GM12878 (cell line): ENCODE data around the gene MYOCD.

Source experiments
- CHD4 ChIP-seq: fragments of 200-600 bp; sonication (generic); IDR thresholded peaks from 2 replicates; pipeline ENCODE4 v1.6.1; 2016; ENCODE audit warnings: mild to moderate bottlenecking
- CREB1 ChIP-seq: IDR thresholded peaks from 2 replicates; pipeline ENCODE4 v1.6.1; 2012; ENCODE audit warnings: low read depth, mild to moderate bottlenecking, inconsistent platforms
- CTCF ChIP-seq, 3 experiments: IDR thresholded peaks in 2 of 3; conservative IDR thresholded peaks in 1 of 3; 2 replicates each; pipeline ENCODE4 v1.5.1; 2011; ENCODE audit warnings: low read depth in 3 of 3, low read length in 3 of 3, mild to moderate bottlenecking in 3 of 3, control low read depth in 2 of 3, moderate library complexity in 2 of 3, inconsistent platforms in 1 of 3, mixed read lengths in 1 of 3; ENCODE audit not compliant: control insufficient read depth in 2 of 3, insufficient read depth in 1 of 3; ENCODE audit errors: extremely low read depth in 1 of 3
- EZH2 ChIP-seq: IDR thresholded peaks from 2 replicates; pipeline ENCODE4 v1.6.1; 2012; ENCODE audit warnings: low read depth, mild to moderate bottlenecking, control low read depth, inconsistent platforms, low read length, borderline replicate concordance; ENCODE audit not compliant: control insufficient read depth
- HCFC1 ChIP-seq: fragments of 150-350 bp; IDR thresholded peaks from 2 replicates; pipeline ENCODE4 v1.6.1; 2014; ENCODE audit warnings: low read length
- MEF2A ChIP-seq: IDR thresholded peaks from 2 replicates; pipeline ENCODE4 v1.6.1; 2011; ENCODE audit warnings: low read depth, mild to moderate bottlenecking, low read length, moderate library complexity; ENCODE audit not compliant: insufficient read depth
- NKRF ChIP-seq: fragments of 450-650 bp; conservative IDR thresholded peaks from 2 replicates; pipeline ENCODE4 v1.6.1; 2017; ENCODE audit warnings: mild to moderate bottlenecking, moderate library complexity
- NRF1 ChIP-seq: conservative IDR thresholded peaks from 2 replicates; pipeline ENCODE4 v1.6.1; 2011; ENCODE audit warnings: mild to moderate bottlenecking, low read depth, low read length, improper control_type of control experiment
- POLR2A ChIP-seq: IDR thresholded peaks from 2 replicates; pipeline ENCODE4 v1.6.1; 2011; ENCODE audit warnings: low read depth, mild to moderate bottlenecking, low read length
- RAD21 ChIP-seq: IDR thresholded peaks from 2 replicates; pipeline ENCODE4 v1.6.1; 2011; ENCODE audit warnings: mild to moderate bottlenecking, low read depth, low read length, moderate library complexity; ENCODE audit not compliant: insufficient read depth
- SIX5 ChIP-seq: IDR thresholded peaks from 2 replicates; pipeline ENCODE4 v1.6.1; 2011; ENCODE audit warnings: mild to moderate bottlenecking, low read depth, low read length, moderate library complexity; ENCODE audit not compliant: severe bottlenecking
- USF1 ChIP-seq: IDR thresholded peaks from 2 replicates; pipeline ENCODE4 v1.6.1; 2011; ENCODE audit warnings: borderline replicate concordance, low read depth, mild to moderate bottlenecking, moderate library complexity, mixed read lengths, low read length; ENCODE audit not compliant: insufficient read depth; ENCODE audit errors: extremely low read length
- ZNF384 ChIP-seq: IDR thresholded peaks from 2 replicates; pipeline ENCODE4 v1.6.1; 2012; ENCODE audit warnings: low read depth, mild to moderate bottlenecking, low read length, improper control_type of control experiment, borderline replicate concordance
- ZSCAN29 ChIP-seq: fragments of 450-650 bp; IDR thresholded peaks from 2 replicates; pipeline ENCODE4 v1.6.1; 2017; ENCODE audit warnings: mild to moderate bottlenecking, moderate library complexity

- no peak for TF ChIP-seq CHD4
- no peak for TF ChIP-seq HCFC1
- no peak for TF ChIP-seq EZH2
- no peak for TF ChIP-seq CTCF (IDR thresholded peaks at IDR 0.05 in 2 of 3, conservative IDR thresholded peaks at IDR 0.05 in 1 of 3; ENCODE audit: control insufficient read depth in 2 of 3, extremely low read depth in 1 of 3, insufficient read depth in 1 of 3, low read depth in 3 of 3, low read length in 3 of 3)
- TF ChIP-seq MEF2A = no peak
- no peak for TF ChIP-seq NKRF
- no peak for TF ChIP-seq RAD21
- no peak for TF ChIP-seq SIX5
- no peak for TF ChIP-seq POLR2A
- TF ChIP-seq USF1 = no peak
- TF ChIP-seq ZSCAN29 = no peak
- TF ChIP-seq NRF1 = no peak
- TF ChIP-seq CREB1 = no peak
- no peak for TF ChIP-seq ZNF384
Observed at GRCh38 chr17:12664252-12664651, 1.4 kb upstream of the MYOCD start.
